Esophagus mucosa (tissue), 1 donor: ENCODE measurements around the gene NKAIN2. TPM values are rescaled to one million over a fixed set of nuclear protein-coding genes. Genes with fewer than 3 reads are reported as not detected.
"Not testable (repeated sequence)": the region's sequence is repeated elsewhere in the genome, so short reads cannot be mapped to it uniquely, and the experiment has no call there.

Source experiments
- ATAC-seq: fragments of 200-7000 bp; cut with Tn5 transposase; one replicate; pipeline ENCODE4 v1.9.1; 2020
- total RNA-seq: library from RNA; stranded (reverse); gene quantifications from one replicate; pipeline ENCODE4 v1.2.4, GENCODE V29; 2023
- donor health status: DM: yes; HTN: yes; CAD: no.

The NKAIN2 gene
- total RNA-seq, 1 donor from 2014 or later = not detected

DNA sequence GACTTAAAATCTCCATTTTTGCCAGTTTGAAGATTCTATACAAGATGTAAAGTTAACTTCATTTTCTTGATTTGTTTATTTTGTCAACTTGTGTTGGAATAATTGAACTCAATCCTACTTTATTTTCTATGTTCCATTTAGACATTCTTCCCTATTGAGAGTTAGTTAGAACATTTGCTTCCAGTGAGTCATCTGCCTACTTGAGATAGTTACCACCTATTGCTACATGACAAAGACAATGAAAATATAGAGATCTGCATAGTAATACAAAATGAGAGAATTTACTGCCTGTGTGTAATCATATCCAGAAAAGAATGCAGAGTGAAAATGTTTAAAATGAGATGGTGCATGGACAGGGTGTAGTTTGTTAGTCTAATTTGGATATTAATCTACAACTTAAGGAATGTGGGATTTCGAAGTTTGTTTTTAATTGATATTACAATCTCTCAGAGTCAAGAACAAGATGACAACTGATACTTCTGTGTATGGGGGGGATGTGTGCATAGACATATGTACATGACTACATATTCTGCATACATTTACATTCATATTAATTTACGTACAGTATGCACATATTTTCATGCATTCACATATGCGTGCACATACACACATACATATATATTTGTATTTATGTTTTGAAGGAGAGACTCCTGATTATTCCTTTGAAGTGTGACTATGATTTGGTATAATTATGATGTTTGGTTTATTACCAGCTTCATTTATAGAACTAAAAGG, 420.1 kb downstream of the NKAIN2 start:
- ATAC-seq = no peak

DNA sequence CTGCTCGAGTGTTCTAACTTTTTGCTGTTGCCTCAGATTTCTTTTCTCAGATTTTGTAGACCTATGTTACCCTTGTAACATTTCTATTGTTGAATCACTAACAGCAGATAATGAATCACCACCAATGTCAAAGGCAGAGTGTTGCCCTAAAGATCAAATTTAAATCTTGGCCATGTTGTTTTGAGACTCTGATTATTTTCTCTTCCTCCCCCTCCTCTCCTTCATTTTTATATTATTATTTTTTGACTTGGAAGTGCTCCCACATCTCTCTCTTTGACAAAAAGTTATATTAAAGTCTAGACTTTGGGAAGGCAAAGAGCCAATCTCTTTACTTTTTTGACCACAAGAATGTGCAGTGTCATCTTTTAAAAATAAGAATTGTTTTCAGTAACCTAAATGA, 422.7 kb downstream of the NKAIN2 start:
- no peak for ATAC-seq

DNA sequence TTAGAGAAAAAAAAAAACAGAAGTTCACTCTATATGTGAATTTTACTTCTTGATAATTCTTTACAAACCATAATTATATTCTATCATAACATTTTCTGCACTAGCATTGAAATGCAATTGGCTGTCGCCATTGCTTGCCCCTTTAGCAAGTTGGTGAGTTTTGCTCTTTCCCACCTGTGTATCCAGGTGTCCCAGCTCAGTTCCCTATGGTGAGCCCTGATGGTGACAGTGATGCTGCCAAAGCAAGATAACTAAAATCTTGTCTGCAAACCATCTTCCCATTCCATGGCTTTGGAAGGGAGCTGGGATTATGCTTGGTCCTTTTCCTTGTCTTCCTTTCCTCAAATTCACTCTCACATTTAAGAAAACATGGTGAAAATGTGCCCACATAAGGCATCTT, 429.6 kb downstream of the NKAIN2 start:
- ATAC-seq = no peak

DNA sequence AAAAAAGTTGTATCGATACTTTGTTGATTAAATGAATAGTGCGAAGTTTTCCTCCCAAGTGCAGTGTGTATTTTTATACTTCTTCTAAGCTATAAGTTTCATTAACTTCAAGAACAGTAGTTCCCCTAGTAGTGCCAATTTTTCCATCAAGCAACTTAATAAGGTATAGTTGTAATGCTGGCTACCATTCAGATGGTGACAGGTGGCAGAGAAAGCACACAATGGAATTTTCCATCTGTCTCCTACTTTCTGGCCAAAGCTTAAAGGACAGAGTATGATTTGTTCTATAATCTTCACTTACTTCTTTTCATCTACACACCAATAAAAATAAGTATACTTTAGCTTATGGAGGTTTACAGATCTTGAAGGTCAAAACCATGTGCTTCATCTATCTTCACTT, 431.1 kb downstream of the NKAIN2 start:
- no peak for ATAC-seq

DNA sequence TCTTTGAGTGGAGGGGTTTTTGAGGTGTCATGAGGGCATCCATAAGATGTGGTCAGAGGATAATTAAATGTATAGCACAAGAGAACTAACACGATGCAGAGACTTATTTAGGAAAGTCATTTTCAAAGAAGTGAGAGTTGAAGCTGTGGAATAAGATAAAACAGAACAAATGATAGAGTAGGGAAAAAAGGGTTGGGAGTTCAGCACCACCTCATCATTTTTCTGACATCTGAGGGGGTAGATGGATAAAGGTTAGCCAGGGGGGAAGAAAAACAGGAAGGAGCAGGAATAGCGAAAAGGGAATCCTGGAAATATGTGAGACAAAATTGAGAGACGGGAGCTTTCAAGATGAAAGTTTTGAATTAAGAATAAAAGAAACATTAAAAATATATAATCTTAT, 434.2 kb downstream of the NKAIN2 start:
- no peak for ATAC-seq

DNA sequence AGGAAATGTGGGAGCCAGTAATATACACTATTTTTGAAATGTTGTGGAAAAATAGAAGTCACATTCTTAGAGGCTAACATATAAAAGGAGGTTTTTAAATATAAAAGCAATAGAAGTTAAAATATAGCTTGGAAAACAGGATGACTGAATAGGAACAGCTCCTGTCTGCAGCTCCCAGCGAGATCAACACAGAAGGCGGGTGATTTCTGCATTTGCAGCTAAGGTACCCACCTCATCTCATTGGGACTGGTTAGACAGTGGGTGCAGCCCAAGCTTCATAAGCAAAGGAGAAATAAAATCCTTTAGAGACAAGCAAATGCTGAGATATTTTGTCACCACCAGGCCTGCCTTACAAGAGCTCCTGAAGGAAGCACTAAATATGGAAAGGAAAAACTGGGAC, 434.7 kb downstream of the NKAIN2 start:
- ATAC-seq = not testable (repeated sequence)

DNA sequence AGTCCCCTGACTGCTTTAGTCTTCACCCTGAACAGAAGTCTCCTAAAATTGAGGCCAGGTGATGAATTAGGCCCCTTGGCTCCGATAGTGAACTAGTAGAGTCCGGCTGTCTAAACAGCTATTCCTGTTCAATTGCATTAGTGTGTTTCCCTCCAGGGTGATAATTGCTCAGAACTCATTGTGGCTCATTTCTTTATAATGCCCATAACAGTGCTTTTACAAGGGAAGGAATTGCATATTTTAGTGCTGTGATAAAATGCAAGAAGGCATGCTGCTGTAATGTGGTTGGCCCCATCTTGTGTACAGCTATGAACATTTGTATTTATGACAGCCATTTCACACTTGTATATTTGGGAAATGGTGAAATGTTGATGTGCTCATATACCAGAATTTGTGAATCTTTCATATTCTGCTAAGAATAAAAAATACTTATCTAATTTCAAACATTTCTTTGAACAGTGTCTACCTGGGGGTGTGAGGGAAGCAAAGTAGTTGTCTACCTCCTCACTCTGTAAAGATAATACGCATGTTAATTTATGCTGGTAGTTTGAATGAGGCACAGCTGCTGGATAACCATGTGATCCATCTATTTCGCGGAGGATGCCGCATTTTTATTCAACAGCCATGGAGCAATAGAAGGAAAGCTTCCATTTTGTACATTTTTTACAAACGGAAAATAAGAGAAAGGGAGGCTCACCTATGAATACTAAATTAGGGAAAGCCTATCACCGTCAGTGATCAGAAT, 451.4 kb downstream of the NKAIN2 start:
- no peak for ATAC-seq

DNA sequence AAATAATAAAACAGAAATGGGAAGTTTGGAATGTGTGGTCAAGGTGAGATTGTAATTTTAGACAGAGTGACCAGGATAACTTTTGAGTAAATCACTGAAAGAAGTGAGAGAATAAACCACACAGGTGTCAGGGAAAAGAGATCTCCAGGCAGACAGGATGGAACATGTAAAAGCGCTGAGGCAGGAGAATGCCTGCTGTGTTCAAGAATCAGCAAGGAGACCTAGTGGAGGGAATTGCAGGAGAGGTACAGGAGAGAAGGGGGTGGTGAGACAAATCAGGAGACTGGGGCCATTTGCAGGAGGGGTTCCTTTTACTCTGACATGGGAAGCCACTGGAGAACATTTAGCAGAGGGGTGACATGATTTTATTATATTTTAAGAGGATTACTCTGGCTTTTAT, 456.7 kb downstream of the NKAIN2 start:
- no peak for ATAC-seq

DNA sequence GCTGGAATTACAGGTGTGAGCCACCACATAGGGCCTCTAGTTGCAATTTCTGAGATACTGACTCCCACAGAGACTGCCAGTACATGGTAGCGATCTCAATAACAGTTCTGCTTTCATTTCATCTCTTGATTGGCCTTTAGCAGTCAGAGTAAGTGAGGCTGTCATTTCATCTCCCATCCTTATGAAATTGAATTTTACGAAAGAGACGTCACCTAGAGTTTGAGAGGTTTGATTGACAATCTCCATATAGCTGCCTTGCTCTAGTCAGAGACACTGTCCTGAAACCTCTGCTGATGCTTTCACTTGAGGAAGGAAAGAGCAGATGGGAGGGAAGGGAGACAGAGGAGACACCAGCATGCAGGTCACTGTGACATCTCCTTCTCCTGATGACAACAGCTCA, 466.1 kb downstream of the NKAIN2 start:
- ATAC-seq = no peak

DNA sequence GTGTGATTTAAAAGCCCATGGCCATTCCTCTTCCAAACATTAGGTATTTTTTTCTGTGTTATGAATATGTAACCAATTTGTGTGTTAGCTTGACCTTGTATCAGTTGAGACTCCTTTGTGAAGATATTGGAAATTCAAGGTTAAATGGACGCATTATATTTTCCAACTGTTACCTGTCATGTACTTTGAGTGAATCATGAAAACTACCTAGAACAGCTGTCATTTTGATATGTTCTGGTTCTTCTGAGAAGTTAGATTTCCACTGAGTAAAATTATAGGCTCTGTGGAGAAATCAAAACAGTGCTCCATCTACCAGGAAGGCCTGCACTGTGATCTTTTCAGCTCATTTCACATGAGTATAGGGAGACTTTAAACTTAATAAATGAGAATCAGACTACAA, 470.0 kb downstream of the NKAIN2 start:
- no peak for ATAC-seq

DNA sequence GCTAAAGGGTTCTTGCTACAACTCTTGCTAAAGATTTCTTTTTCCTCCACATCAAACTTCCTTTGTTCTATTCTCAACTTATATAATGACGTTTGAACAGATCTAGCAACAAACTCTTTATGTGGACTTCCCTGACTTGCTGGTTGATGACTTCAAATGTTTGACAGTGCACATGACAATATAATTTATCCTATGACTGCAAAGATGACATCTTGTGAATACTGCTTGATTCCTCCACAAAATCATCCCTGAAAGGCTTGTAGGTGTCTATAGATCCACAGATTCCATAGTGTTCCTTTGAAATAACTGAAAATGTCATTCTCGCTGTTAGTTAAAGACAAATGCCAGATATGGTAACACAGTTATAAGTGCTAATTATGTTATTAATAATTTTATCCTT, 478.9 kb downstream of the NKAIN2 start:
- no peak for ATAC-seq

DNA sequence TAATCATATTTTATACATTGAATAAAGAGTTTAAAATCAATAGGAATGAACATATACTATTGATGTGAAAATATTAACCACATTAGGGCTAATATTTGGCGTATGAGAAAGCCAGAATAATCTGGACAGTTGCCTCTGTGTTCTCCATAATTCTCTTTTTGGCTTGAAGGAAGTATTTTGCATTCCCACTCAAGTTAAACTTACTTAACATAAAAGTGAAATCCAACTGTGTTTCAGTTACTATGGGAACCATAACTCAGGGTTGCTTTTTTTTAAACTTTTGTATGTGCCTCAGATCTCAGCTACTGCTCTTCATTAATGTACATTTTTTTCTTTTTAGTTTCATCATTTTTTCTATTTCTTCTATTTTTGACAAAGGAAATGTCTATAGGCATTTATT, 479.8 kb downstream of the NKAIN2 start:
- ATAC-seq = no peak

DNA sequence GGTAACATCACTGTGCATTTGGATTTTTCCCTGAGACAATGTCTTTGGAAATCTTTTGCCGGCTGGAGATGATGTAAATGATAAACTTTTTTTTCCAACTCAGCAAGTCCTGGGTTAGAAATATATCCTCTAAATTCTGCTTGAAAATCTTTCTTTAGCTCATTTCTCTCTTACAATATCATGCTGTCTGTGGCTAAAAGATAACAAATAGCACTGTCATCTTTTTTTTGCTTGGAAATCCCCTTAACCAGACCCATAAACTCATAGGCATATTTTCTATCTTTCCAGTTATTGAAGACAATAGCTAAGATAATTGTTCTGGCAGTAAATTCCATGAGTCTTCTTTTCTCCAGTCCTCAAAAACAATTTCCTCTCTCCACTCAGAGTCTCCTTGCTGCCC, 481.5 kb downstream of the NKAIN2 start:
- ATAC-seq = no peak

DNA sequence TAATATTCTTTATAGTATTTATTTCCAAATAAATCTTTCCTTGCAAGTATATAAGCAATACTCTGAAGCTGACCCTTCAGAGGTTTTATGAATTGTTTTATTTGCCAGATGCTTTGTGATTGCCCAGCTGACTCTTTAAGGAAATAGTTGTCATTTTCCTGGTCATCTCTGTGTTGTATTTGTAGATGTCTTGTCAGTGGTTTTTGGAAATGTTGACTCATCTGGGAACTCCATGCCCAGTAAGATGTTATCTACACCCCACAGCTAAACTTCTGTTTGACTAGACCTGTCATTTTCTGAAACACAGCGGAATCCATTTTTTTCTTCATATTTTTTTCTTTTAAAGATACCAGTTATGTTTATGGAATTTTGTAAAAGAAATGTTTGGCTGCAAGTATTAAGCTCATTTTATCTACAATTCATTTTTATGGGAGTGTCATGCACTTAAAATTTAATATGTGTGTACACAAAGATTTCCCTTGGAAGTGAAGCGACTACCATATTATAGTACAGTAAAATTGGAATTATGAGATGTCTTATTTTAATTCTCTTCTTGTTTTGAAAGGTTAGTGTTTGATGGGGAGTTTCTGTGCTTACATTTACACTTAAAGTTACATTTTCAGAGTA, 491.0 kb downstream of the NKAIN2 start:
- ATAC-seq = no peak

DNA sequence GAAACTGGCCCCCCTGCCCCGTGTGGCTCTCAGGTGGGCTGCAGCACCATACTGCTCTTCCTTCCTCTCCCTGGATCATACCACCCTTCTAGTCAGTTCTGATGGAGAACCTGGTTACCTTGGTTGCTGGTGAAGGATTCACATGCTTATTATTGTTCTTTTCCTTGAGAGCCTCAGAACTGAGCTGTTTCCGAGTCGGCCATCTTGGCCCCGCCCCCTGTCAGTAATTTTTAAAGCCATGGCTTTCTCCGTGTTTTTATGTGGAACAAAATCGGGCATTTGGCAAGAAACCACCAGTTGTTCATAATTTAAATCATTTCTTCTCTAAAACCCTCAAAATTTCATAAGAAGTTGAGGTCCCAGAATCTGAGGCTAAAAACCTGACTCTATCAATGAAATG, 493.8 kb downstream of the NKAIN2 start:
- ATAC-seq = no peak

DNA sequence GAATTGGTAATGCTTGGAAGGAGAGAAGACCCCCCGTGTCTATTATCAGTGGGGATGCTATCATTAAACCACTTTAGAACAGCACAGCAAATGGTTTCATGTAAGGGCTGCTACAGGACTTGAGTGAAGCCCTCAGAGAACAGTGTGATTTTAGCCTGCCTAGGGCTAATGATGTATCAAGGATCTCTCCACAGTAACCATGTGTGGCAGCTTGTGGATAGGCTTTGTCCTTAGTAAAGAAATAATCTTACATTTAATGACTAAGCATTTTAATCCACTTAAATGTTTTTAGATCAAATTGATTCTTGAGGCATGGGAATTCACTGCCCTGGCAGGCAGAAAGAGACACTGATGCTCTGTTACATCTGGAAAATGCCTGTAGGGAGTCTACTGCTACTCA, 495.1 kb downstream of the NKAIN2 start:
- ATAC-seq = no peak

DNA sequence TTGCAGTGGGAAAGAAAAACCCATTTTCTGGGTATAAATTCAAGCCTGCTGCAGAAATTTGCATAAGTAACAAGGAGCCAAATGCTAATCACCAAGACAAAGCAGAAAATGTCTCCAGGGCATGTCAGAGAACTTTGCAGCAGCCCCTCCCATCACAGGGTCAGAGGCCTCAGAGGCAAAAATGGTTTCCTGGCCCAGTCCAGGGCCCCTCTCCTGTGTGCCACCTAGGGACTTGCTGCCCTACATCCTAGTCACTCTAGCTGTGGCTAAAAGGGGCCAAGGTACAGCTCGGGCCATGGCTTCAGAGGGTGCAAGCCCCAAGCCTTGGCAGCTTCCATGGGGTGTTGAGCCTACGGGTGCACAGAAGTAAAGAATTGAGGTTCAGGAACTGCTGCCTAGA, 497.2 kb downstream of the NKAIN2 start:
- ATAC-seq = not testable (repeated sequence)

DNA sequence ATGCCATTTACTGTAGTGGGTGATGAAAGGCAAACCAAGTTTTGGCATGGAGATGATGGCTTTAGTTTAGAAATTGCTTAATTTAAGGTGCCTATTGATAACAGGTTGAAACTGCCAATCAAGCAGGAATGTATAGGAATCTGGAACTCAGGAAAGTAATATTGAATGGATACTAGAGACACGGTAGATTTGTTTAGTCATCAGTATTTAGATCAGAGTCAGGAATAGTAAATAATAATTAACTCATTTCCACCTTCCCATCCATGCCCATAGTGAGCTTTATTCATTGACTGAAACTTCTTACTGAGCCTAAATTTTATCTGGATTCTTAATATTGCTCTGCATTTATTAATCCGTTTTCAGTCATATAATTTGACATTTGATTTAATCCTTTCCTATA, 500.3 kb downstream of the NKAIN2 start:
- no peak for ATAC-seq

DNA sequence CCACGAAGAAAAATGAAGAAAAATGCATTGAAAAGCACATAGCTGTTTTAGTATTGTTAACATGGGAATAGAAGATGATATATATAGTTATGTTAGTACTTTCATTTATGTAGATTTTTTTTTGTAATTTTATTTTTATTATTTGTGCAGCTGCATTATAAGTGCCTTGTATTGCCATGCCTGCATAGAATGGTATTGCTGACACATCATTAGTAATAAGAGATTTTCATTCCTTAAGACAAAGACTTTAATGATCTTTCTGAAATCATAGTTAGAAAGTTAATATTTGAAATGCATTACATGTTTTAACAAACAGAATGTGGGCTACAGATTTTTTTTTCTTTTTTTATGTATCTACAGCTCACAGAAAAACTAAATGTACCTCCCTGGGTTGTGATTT, 506.5 kb downstream of the NKAIN2 start:
- ATAC-seq = no peak

DNA sequence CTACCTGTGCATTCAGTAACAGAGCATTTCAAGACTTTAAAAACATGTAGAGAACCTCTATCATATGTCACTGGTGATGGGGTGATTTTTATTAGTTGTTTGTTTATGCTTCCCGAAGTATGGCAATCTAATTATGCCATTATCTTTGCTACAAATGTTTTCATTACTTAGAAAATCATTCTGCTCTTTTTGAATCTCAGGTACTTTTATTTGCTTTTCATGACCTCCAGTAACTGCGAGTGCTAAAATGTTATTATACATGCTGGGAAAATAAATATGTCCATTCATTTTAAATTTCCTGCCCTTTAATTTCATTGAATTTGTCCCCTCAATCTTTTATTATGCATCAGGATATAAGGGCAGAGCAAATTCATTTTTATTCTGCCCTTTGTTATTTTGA, 515.7 kb downstream of the NKAIN2 start:
- no peak for ATAC-seq

DNA sequence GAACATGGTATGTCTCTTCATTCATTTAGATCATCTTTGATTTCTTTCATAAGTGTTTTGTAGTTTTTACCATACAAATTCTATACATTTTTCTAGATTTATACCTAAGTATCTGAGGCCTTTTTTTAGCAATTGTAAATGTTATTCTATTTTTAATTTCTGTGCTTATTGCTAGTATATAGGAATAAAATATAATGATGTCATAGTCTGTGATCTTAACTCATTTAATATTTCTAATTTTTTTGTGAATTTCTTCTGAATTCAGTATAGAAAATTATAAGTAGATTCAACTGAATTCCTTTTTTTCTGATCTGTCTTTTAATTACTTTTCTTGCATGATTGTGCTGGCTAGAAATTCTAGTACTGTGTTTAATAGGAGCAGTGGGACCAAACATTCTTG, 520.6 kb downstream of the NKAIN2 start:
- ATAC-seq = no peak

DNA sequence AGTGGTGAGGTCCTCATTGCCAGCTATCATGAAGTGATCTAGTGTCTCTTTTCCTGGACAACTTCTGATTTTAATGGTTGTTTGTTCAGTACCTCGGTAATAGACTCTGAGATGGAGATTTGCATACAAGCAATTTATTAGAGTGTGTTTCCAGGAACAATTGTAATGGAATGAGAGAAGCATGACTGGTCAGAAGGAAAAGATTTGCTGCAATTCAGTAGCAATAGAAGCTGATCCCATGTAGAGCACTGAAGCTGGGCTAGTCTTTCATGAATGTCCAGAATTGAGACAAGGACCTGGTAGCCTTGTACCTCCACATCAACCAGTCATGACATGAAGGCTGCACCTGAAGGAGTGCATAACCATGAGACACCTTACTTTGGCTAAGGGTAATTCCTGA, 526.5 kb downstream of the NKAIN2 start:
- no peak for ATAC-seq

DNA sequence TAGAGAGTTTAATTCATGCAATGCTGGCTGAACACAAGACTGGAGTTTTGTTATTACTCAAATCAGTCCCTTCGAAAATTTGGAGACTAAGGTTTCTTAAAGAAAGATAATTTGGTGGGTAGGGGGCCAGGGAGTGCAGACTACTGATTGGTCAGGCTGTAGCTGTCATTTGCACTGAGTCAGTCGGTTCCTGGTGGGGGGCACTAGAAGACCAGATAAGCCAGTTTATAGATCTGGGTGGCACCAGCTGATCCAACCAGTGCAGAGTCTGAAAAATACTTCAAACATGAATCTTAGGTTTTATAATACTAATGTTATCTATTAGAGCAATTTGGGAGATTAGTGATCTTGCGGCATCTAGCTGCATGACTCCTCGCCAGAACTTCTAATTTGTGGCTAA, 530.7 kb downstream of the NKAIN2 start:
- ATAC-seq = no peak
